Endothelial cell of umbilical vein (primary cell): Measurements from ENCODE around the gene FAM78A. TPM values are rescaled to one million over a fixed set of nuclear protein-coding genes. Genes with fewer than 3 reads are reported as not detected.

Source experiments
- BruUV-seq: library from RNA; stranded (reverse); fragments of 400-500 nt; replicated peaks from 2 replicates; lab custom pipeline; 2021; lab: Mats Ljungman, UMichigan
- CTCF ChIA-PET: fragments of 300-600, 350-600 bp; sonication (Branson Sonifier 250); formaldehyde crosslinking; loops from one replicate; lab custom pipeline; 2021; ENCODE audit warnings: antibody characterized with exemption, inconsistent platforms; lab: Charles Lee
- POLR2A ChIA-PET: fragments of 300-600, 350-600 bp; sonication (Branson Sonifier 250); formaldehyde crosslinking; loops from one replicate; lab custom pipeline; 2021; ENCODE audit warnings: antibody characterized with exemption, inconsistent platforms; lab: Charles Lee
- DNase-seq: peaks from one replicate; pipeline ENCODE4 v3.0.0-alpha.2; 2011; ENCODE audit warnings: low read depth, low spot score
- FAIRE-seq: peaks from 2 replicates; lab custom pipeline; 2011; peaks lifted over from hg19 to GRCh38; lab: Jason Lieb, UNC
- H2AFZ ChIP-seq: 2 replicates; pipeline ENCODE4 v1.6.0; 2012; ENCODE audit warnings: low read depth, low read length, control low read depth, inconsistent platforms
- H3K27ac ChIP-seq: 2 replicates; pipeline ENCODE4 v1.5.1; 2011; ENCODE audit warnings: low read depth, mild to moderate bottlenecking, control low read depth, low read length, moderate library complexity; ENCODE audit not compliant: insufficient read depth
- H3K27me3 ChIP-seq, 2 experiments: 2 replicates each; pipeline versions ENCODE4 v1.6.0 to v1.6.1; 2011; ENCODE audit warnings: low read length in 2 of 2, mixed read lengths in 1 of 2; ENCODE audit not compliant: control insufficient read depth in 2 of 2, insufficient read depth in 2 of 2
- H3K36me3 ChIP-seq, 2 experiments: 2 replicates in 1 of 2; 3 replicates in 1 of 2; pipeline ENCODE4 v1.5.1; 2011; ENCODE audit warnings: low read length in 2 of 2, mild to moderate bottlenecking in 1 of 2, moderate library complexity in 1 of 2; ENCODE audit not compliant: control insufficient read depth in 2 of 2, insufficient read depth in 2 of 2; ENCODE audit errors: extremely low read depth in 1 of 2
- H3K4me1 ChIP-seq: 3 replicates; pipeline ENCODE4 v1.5.1; 2011; ENCODE audit warnings: mild to moderate bottlenecking, low read length; ENCODE audit not compliant: control insufficient read depth, insufficient read depth; ENCODE audit errors: extremely low read depth
- H3K4me2 ChIP-seq: 2 replicates; pipeline ENCODE4 v1.6.1; 2011; ENCODE audit warnings: low read length, control low read depth, mixed read lengths; ENCODE audit not compliant: insufficient read depth
- H3K4me3 ChIP-seq, 3 experiments: fragments of 200-600 bp in 1 of 3; sonication (generic), shearing (Covaris generic) in 1 of 3; replicated peaks in 1 of 3; 2 replicates each; pipeline ENCODE4 v1.5.1; 2011 to 2016; ENCODE audit warnings: control low read depth in 3 of 3, low read length in 3 of 3, mild to moderate bottlenecking in 2 of 3, inconsistent platforms in 1 of 3, low read depth in 1 of 3, moderate library complexity in 1 of 3; ENCODE audit not compliant: insufficient read depth in 1 of 3
- H3K79me2 ChIP-seq: 2 replicates; pipeline ENCODE4 v1.6.0; 2012; ENCODE audit warnings: low read length, inconsistent platforms; ENCODE audit not compliant: control insufficient read depth, insufficient read depth
- H3K9ac ChIP-seq: replicated peaks from 2 replicates; pipeline ENCODE3; 2011; ENCODE audit warnings: low read length, control low read depth; ENCODE audit not compliant: insufficient read depth; ENCODE audit errors: extremely low read depth
- H3K9me1 ChIP-seq: replicated peaks from 3 replicates; pipeline ENCODE4 v1.6.0; 2011; ENCODE audit warnings: mild to moderate bottlenecking, low read length; ENCODE audit not compliant: control insufficient read depth, insufficient read depth; ENCODE audit errors: extremely low read depth
- H3K9me3 ChIP-seq: replicated peaks from 2 replicates; pipeline ENCODE4 v1.5.1; 2012; ENCODE audit warnings: low read length, inconsistent platforms; ENCODE audit not compliant: control insufficient read depth, insufficient read depth
- H4K20me1 ChIP-seq: replicated peaks from 2 replicates; pipeline ENCODE3; 2011; ENCODE audit warnings: mild to moderate bottlenecking, low read length; ENCODE audit not compliant: control insufficient read depth, insufficient read depth; ENCODE audit errors: extremely low read depth
- EZH2 ChIP-seq: IDR thresholded peaks from 2 replicates; pipeline ENCODE4 v1.6.1; 2012; ENCODE audit warnings: borderline replicate concordance, low read depth, mild to moderate bottlenecking, moderate library complexity, low read length, inconsistent platforms; ENCODE audit not compliant: severe bottlenecking
- FOS ChIP-seq: IDR thresholded peaks from 2 replicates; pipeline ENCODE4 v1.6.1; 2011; ENCODE audit warnings: mild to moderate bottlenecking, low read length, moderate library complexity, borderline replicate concordance; ENCODE audit not compliant: insufficient read depth
- JUN ChIP-seq: IDR thresholded peaks from 2 replicates; pipeline ENCODE4 v1.6.1; 2011; ENCODE audit warnings: borderline replicate concordance, low read depth; ENCODE audit not compliant: insufficient read length, insufficient read depth
- MYC ChIP-seq: IDR thresholded peaks from one replicate; pipeline ENCODE4 v1.6.1; 2011; ENCODE audit warnings: mild to moderate bottlenecking, low read depth, low read length
- POLR2A ChIP-seq: IDR thresholded peaks from 2 replicates; pipeline ENCODE4 v1.6.1; 2012; ENCODE audit warnings: low read depth, mild to moderate bottlenecking, control low read depth, low read length
- POLR2AphosphoS5 ChIP-seq: IDR thresholded peaks from 2 replicates; pipeline ENCODE4 v1.6.1; 2012; ENCODE audit warnings: low read depth, mild to moderate bottlenecking, control low read depth, low read length, moderate library complexity; ENCODE audit not compliant: insufficient read depth
- dilution Hi-C: fragments of 300-500 bp; cut with MboI; formaldehyde crosslinking; loops from one replicate; pipeline ENCODE4 v1.15.0; 2019; ENCODE audit warnings: low sequenced_read_pairs; ENCODE audit not compliant: extremely low pct_ligation_motif_present
- intact Hi-C: fragments of 100-400 bp; cut with micrococcal nuclease; formaldehyde crosslinking; loops from one replicate; pipeline ENCODE4 v1.10.0; 2022
- polyA plus RNA-seq, 4 experiments: library from polyadenylated mRNA; depleted of rRNA in 3 of 4; stranded (reverse) in 3 of 4; unstranded in 1 of 4; fragments of >200 nt; gene quantifications; 2 replicates each; pipeline versions ENCODE4 v1.2.1 to v1.2.3, GENCODE V29; 2011 to 2012; ENCODE audit warnings: missing spikeins in 1 of 4
- total RNA-seq: library from RNA; stranded (reverse); gene quantifications from 2 replicates; pipeline ENCODE4 v1.2.3, GENCODE V29; 2021
- TF ChIP-seq, protein P1 (sequence below): IDR thresholded peaks from 2 replicates; pipeline ENCODE4 v1.6.1; 2011; ENCODE audit not compliant: insufficient read depth, insufficient read length
- TF ChIP-seq, protein P2 (sequence below), 2 donors: IDR thresholded peaks; 1 replicate in 1 of 2; 2 replicates in 1 of 2; pipeline ENCODE4 v1.5.1; 2011; ENCODE audit warnings: low read length in 2 of 2, mild to moderate bottlenecking in 2 of 2, moderate library complexity in 2 of 2, control low read depth in 1 of 2, inconsistent platforms in 1 of 2, low read depth in 1 of 2; ENCODE audit not compliant: insufficient read depth in 1 of 2; ENCODE audit errors: extremely low read depth in 1 of 2

FAM78A gene
- total and polyA plus RNA-seq, 2 donors (not counting 3 experiments of a cell fraction or from before 2014, with no cell fraction given): 34.0 to 37.4 TPM

DNA sequence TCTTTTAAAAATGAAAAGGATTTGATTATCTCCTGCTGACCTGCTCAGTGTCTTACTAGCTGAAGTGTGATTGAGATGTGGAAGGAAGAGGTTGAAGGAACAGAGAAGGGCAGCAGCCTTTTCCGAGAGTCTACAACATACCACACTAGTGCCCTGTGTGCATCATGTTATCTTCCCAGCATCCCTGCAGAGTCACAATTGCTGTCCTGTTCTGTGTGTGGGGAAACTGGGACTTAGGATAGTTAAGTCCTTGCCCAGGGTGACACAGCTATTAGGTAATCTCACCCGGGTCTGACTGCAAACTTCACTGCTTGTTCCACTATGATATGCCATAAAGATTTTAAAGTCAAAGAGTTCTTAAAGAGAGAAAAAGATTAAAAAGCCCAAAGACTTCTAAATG lies 55.8 kb downstream of the FAM78A start:
- dilution Hi-C loops: no loop called here
- H3K4me2 ChIP-seq: no peak overlapping the region
- H3K9me3 ChIP-seq: no peaks in the 10 kb centered on the region
- TF ChIP-seq, protein P1, sequence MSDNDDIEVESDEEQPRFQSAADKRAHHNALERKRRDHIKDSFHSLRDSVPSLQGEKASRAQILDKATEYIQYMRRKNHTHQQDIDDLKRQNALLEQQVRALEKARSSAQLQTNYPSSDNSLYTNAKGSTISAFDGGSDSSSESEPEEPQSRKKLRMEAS: no peak
- TF ChIP-seq POLR2A (no peak), JUN (no peak), POLR2AphosphoS5 (no peak), EZH2 (no peak), FOS (no peak), MYC (no peak)
- TF ChIP-seq, protein P2, sequence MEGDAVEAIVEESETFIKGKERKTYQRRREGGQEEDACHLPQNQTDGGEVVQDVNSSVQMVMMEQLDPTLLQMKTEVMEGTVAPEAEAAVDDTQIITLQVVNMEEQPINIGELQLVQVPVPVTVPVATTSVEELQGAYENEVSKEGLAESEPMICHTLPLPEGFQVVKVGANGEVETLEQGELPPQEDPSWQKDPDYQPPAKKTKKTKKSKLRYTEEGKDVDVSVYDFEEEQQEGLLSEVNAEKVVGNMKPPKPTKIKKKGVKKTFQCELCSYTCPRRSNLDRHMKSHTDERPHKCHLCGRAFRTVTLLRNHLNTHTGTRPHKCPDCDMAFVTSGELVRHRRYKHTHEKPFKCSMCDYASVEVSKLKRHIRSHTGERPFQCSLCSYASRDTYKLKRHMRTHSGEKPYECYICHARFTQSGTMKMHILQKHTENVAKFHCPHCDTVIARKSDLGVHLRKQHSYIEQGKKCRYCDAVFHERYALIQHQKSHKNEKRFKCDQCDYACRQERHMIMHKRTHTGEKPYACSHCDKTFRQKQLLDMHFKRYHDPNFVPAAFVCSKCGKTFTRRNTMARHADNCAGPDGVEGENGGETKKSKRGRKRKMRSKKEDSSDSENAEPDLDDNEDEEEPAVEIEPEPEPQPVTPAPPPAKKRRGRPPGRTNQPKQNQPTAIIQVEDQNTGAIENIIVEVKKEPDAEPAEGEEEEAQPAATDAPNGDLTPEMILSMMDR (IDR thresholded peaks at IDR 0.05; ENCODE audit: extremely low read depth in 1 of 2, insufficient read depth in 1 of 2, low read depth in 1 of 2, low read length in 2 of 2): no peak
- no peaks in the 10 kb centered on the region for H3K79me2 ChIP-seq
- H4K20me1 ChIP-seq: no peaks in the 10 kb centered on the region
- H3K27me3 ChIP-seq: no peaks in the 10 kb centered on the region
- H3K9ac ChIP-seq: no peak overlapping the region
- no peak overlapping the region for H3K4me3 ChIP-seq
- no peak overlapping the region for H2AFZ ChIP-seq
- FAIRE-seq (no peak), DNase-seq (no peak)
- BruUV-seq: no TSS peak
- intact Hi-C loops: no loop called here
- no peak overlapping the region for H3K27ac ChIP-seq
- peaks cover 0 to 2% of the 10 kb centered on the region in 2 experiments for H3K36me3 ChIP-seq
- CTCF ChIA-PET: no interaction called here
- POLR2A ChIA-PET: interaction anchor here (0.6 kb wide), 2 partner anchors 210 to 312 kb away, joined by 3 to 5 read pairs; no protein-coding TSS in a partner anchor
- H3K4me1 ChIP-seq: peaks cover 17% of the 10 kb centered on the region
- H3K9me1 ChIP-seq: no peaks in the 10 kb centered on the region
